HG03460 (cell line): ENCODE results near the gene PAPOLB.

Experiments used
- ATAC-seq: cut with Tn5 transposase; IDR thresholded peaks from one replicate; pipeline ENCODE4 v1.9.1; 2021; ENCODE audit not compliant: unreplicated experiment

The PAPOLB gene

DNA sequence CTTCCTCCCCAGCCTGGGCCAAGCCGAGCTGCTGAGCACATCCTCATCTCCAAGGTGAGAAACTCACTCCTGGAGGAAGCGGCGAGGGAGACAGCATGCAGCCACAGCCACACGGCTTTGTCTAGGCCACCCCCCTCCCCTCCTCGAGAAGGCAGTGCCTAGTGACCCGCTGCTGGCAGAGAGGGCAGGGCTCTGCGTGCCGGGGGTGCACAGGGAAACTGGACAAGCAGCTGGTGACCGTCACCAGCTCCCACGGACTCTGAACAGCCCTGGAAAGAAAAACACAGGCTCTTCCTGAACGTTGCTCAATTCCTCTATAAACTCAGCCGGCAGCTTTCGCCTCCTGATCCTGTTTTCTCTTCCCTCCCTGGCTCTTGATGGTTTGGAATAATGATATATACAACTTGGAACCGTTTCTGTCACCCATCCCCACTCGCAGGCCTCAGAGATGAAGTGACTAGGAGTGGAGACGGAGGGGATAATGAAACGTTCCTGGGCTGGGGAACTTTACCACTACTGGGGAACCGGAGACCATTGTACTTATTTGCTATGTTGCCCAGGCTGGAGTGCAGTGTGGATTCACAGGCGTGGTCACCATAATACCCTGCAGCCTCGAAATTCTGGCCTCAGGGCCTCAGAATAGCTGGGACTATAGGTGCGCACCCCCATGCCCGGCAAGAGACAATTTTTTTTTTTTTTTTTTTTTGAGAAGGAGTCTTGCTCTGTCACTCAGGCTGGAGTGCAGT, 19.3 kb downstream of the PAPOLB start:
- ATAC-seq = no peak

DNA sequence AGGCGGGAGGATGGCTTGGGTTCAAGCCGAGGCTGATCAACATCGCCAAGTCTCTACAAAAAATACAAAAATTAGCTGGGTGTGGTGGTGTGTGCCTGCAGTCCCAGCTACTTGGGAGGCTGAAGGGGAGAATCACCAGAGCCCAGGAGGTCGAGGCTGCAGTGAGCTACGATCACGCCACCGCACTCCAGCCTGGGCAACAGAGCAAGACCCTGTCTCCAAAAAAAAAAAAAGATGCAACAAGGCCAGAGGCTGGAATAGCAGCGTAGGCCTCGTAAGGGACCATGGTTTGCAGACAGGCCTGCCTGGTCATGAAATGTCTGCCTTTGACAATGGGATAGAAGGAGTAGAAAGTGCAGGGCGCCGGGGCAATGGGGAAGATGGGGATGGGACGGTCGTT, 20.0 kb downstream of the PAPOLB start:
- ATAC-seq = no peak

DNA sequence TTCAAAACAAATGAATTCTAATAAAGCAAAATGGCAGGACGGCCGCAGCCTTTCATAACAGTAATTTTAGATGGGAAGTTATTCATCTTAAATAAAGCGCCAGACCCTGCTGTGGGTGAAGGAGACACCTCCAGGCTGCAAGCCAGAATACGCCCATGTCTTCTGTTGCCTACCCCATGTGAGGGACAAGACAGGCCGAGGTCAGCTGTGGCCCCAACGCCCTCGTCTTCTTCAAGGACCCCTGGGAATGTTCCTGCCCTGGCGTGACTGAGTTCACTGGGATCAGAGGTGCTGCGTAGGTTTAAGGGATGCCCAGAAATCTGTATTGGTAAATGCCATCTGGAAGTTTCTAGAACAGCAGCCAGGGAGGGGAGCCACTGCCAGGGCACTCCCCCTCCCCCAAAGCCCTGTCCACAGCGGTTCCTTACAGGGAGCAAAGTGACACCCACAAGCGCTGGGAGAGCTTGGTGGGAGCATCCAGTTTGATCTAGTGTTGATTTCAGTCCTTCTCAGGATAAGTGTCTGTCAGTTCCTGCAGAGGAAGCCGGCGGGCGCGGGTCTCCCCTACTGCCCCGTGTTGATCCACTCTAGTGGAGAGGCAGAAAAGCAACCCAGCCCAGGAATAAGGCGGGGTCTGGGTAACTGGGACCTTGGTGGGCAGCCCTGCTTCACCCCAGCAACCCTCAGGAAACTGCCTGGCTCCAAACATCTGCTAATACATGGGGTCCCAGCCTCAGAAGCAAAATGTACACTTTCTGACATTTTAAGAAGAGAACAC, 20.6 kb downstream of the PAPOLB start:
- ATAC-seq = no peak

DNA sequence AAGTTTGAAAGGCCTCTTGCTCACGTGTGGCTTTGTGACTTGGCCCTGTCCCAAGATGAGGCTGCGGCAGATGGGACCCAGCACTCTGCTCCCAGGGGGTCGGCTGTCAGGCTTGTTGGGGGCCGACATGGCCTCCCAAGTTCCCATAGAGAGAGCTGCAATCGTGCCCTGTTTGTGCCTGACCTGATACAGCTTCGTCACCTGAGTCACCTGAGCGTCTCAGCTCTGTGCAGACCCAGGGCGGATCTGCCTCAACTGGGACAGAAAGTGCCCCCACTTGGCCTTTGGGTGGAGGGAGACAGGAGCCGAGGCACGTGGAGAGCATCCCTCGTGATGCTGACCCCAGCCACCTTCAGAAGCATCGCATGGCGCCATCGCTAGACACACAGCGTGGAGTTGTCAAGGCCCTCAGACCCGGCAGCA, 21.7 kb downstream of the PAPOLB start:
- no peak for ATAC-seq

DNA sequence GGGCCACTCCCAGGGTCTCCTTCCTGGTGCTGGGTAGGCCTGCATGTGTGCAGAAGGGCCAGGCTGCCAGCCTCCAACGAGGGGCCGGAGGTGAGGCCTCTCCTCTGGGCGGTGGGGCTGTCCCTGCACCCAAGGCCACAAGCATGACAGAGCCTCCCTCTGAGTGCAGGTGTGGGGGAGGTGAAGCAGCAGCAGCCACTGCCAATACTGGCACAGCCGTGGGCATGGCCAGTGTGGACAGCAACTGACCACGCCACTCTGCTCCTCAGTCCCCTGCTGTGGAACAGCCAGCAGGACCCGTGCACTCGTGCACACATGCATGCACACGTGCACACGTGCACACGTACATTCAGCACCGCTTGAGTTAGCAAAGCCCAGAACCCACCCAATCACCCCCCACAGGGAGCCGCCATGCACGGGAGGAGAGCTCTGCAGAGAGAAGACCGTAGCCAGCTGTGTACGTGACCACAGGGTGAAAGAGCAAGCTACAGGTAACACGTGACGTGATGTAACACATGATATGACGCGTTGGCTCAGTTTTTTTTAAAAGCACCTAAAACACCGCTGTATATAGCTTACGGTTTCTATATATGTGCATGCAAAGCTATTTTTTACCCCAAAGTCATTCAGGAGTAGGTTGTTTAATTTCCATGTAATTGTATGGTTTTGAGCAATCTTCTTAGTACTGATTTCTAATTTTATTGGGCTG, 23.1 kb downstream of the PAPOLB start:
- ATAC-seq = no peak

DNA sequence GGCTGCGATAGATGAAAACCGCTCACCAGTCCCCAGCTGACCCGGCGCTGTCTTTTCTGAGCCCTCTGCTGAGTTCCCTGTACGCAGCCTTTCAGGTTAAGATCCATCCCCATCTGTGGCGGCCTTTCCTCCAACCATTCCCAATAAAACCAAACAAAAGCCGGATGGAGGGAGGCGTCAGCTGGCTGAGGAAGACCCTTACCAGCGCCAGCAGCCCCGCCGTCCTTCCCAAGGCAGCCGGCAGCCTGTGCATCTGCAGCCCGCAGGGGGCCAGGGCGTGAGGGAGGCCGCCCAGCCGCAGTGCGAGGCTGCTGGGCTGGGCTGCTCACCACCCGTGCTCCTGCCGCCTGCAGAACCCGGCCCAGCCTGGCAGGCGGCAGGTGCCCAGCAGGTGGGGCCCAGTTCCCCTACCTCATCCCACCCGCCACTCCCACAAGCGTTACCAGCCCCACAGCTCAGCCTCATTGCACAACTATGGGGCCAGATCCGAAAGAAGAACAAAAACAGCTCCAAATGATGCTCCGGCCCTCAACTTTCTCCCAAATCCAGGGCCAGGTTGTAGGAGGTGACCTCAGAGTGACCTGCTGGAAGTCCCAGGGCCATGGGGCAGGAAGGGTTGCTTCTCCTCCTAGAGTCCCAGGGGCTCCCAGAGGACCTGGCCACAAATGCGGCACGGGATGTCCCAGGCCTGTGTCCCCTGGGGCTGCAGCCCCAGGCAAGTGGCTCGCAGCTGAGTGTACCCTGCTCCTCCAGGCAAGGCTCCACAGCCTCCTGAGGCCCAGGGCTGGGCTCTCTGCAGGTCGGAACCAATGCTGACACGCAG, 23.8 kb downstream of the PAPOLB start:
- no peak for ATAC-seq

DNA sequence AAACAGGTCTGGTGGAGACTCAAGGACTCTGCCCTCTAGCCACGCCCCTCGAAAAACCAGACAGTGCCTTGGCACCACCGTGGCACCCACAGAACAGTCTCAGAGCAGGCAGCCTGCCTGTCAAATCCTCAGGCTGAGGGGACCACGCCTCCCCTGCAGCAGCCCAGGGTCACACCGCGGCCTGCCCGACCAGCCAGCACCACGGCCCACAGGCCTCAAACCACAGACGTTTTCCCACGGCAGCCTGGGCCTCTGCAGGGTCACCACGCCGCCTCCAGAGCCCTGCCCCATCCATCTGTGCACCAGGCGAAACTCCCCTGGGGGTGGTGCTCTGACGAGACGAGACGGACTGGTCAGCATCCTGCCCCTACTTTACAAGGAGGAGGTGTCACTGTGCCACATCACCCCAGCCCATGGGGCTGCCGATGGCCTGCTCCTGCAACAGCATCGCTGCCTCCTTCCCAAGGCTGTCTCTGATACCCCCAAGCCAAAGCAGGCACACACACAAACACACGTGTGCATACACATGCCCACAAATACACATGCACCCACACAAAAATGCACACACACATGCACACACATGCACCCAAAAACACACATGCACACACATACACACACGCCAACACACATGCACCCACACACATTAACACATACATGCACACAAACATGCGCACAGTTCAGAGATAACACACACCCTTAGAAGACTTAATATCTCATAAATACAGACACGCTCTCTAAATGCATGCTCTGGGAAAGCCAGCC, 24.6 kb downstream of the PAPOLB start:
- ATAC-seq = no peak

DNA sequence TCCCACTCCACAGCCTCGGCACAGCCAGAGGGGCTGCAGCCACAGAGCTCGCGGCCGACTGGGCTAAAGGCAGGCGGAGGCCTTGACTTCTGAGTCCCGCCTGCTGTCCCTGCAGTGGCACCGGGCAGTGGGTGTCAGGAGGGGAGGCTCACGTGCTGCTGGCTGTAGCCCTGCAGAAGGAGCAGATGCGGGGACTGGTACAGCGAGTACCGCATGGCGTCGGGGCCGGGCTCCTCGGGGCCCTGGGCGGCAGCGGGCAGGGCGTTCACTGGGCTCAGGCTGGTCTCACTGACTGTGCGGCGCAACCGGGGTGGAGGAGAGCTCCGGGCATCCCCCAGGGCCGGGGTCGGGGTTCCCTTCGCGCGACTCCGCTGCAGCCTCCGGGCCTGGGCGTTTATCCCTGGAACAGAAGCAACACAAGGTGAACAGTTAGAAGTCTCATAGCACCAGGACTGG, 25.6 kb downstream of the PAPOLB start:
- no peak for ATAC-seq

DNA sequence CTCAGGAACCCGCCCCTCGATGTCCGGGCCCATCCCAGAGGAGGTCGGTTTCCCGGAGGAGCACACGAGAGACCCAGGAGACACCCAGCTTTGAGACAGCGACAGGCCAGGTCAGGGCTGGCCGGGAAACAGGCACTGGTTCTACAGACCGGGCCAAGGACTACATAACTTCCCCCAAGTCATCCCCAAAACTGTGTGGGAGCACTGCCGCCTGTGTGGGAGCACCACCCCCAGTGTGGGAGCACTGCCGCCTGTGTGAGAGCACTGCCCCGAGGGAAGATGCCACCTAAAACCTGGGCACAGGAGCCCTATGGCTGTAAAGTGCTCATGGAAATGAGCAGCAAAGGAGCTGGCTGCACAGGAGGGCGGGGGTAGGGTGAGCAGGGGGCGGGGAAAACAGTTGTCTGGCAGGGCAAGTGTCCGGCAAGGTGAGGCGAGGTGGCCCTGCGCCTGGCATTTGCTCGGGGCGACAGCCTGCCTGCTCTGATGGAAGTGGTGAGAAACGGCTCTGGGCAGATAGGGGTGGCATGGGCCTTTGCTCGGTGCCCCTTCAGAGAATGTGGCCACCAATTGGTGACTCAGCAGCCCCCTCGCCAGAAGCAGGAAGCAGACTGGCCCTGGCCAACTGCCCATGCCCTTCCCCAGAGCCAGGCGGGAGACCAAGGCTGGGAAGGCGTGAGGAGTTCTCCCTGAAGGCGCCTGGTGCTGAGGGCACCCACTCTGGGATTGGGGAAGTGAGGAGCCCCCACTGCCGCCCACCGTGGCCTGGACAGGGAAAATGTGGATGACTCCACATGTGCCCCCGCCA, 26.2 kb downstream of the PAPOLB start:
- ATAC-seq = no peak

DNA sequence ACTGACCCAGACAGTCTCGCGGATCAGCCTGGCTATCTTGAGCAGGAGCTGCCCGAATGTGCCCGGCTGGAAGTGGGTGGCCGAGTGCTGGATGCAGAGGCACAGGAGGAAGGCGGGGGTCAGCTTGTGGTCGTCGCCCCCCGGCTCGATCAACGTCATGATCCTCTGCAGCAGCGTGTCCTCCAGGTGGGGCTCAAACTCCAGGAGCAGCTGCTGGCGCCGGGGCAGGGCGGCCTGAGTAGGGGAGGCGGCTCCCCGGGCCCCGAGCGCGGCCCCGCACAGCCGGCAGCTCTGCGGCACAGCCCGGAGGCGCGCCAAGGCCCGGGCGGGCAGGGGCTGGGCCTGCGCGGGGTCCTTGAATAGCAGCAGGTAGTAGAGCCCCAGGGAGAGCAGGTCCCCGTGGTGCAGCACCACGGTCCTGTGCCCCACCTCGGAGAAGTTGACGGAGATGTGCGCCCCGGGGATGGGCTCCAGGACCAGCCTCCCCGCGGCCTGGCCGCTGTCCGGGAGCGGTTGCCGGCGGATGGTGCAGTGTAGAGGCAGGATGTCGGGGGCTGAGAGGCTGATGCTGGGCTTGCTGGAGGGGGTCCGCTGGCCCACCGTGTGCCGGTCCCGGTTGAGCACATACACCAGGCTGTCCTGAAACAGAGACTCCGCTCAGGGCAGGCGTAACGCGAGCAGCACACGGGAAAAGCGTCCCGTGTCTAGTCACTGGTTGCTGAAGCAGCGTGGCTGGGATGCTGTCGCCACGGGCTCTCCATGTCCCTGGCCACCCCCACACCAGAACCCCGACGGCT, 27.0 kb downstream of the PAPOLB start:
- ATAC-seq = no peak

DNA sequence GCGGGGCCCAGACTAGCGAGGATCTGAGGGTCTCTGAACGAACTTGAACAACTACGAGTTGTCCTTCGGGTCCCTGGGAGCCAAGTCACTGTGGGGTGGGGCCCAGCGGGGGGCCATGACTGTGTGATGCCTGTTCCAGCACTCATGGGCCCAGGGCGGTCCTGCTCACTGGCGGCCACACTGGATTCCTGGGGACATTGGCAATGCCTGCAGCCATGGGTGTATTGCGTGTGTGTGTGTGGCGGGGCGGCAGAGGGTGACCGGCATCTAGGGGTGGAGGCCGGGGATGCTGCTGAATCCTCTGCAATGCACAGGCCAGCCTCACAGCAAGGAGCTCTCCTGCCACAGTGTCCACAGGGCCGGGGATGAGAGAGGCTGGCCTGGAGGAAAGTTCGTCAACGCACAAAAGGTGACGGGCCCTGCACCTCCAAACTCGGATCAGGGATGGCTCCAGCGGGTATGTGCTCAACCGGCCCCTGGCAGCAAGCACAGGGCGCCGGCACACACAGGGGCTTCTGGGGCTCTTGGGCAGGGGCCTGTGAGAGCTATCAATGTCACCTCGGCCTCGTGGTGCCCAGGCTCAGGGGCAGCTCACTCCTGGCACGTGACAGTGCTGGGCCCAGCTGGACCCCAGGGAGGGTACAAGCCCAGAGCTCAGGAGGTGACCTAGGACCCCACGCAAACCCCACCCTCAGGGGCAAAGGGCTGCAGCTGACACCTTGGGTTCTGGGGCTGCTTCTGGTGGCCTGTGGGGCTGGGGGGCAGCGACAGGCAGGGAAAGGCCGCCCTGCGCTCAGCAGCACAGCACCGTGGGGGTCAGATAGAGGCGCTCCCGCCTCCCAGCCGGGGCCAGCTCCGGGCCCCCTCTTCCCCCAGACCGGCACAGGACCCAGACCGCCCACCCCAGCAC, 27.9 kb downstream of the PAPOLB start:
- no peak for ATAC-seq

DNA sequence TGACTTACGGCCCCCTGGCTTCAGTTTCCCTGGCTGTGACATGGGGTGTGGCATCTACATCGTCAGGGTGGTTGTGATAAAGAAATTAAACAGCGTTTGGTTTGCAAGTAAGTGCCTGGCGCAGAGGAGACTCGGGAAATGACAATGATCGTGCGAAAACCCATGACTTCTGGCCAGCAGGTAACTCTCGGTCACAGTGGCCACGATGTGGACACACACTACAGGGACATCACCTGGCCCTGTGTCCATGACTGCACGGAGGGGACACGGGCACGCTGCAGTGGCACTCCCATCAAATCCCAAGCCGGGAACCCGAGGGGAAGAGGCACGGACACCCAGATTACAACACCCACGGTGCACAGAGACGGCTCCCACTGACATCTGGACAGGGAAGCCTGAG, 28.7 kb downstream of the PAPOLB start:
- ATAC-seq = no peak

DNA sequence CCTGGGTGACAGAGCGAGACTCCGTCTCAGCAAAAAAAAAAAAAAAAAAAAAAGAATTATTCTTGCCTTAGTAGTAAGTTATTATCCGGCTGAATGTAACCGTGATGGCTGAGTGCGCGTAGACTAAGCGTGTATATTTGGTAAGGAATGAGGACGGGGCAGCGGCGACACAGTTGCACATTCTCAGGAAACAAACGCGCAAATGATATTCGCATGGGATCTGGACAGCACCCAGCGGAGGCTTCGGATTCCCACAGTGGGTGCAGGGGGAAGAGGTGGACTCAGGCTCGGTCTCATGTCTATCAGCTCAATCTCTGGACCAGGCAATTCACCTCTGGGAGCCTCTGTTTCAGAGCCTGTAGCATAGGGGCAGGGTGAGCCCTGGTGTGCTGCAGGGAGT, 29.1 kb downstream of the PAPOLB start:
- no peak for ATAC-seq

DNA sequence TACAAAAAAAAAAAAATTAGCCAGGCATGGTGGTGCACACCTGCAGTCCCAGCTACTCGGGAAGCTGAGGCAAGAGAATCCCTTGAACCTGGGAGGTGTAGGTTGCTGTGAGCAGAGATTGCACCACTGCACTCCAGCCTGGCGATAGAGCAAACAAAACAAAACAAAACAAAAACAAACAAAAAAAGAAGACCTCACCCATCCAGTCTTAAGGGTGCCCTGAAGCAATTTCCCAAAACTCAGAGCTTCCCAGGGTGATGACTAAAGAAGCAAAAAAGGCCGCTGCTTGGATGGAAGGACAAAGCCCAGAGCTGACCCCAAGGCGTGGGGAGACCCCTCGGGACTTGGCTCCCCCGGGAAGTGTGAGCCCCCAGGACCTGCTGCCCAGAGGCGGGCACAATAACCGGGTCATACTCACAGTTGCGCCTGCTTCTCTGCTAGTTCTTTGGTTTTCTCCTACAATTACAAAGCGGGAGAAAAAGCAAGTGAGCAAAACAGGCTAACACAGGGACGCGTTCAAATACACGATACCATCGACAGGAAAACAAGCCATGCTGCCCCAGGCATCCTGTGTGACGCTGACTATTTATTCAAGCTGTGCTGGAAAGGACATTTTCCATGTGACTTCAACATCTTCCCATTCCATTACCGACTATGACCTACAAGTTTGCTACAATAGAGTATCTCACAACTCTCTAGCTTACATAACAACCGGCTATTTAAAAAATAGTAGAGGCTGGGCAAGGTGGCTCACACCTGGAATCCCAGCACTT, 29.9 kb downstream of the PAPOLB start:
- no peak for ATAC-seq

DNA sequence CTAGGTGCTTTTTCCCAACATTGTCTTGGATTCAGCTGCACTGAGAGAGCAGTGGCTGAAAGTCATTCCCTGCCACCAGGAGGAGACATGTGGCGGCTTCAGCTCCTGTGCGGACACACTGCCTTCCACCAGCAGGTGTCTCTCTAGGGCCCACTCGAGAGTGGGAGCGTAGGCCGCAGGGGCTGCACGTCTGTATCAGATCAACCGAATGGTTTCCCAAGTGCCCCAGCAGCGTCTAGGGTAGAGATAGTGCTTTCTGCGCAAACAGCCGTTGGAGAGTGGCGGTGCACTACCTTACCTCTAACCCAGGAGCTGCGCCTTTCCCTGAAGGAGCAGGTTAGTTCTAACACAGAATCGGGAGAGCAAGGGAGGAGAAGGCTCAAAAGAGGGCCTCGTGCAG, 31.7 kb downstream of the PAPOLB start:
- no peak for ATAC-seq

DNA sequence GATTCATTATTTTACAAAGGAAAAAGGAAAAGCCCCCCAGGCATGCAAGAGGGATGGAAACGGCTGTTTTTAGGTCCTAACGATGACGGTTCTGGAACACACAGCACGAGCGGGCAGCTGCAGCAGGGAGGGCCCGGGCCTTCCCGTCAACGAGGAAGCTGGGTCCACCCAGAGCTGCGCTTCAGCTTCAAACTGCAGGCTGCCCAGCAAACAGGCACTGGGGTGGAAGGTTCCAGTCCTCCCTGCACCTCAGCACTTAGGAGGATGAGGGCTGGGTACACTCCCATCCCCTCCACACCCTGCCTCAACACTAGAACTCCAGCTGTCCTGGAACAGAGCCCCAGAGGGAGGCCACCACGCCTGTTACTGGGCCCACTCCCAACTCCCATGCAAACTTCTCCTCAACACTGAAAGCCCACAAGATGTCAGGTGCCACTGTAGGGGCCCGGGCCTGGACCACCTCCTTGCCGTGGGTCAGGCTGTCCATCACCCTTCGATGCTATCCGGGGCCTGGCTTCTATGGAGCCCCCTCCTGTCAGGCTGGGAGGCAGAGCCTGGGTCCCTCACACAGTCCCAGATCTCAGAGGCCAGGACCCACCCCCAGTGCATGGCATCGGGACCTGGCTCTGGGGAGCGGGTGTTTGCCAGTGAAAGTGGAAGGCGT, 33.0 kb downstream of the PAPOLB start:
- no peak for ATAC-seq
